Heart right ventricle (tissue), 16 donors: ENCODE data around the gene OR7G2. TPM values are rescaled to one million over a fixed set of nuclear protein-coding genes. Genes with fewer than 3 reads are reported as not detected.

Experiments used
- ATAC-seq, 8 donors: fragments of 200-7000 bp; cut with Tn5 transposase; one replicate each; pipeline ENCODE4 v1.9.1; 2020; ENCODE audit warnings: mild to moderate bottlenecking in 8 of 8, moderate library complexity in 8 of 8, moderate number of reproducible peaks in 1 of 8
- DNase-seq, 2 donors: peaks; one replicate each; pipeline ENCODE4 v3.0.0-alpha.2; 2020
- H3K27ac ChIP-seq, 10 donors: fragments of 200-600 bp; sonication (generic) in 2 of 10; one replicate each; pipeline versions ENCODE4 v1.5.0 to v1.8.0; 2020 to 2022; ENCODE audit warnings: mild to moderate bottlenecking in 3 of 10
- H3K27me3 ChIP-seq, 7 donors: fragments of 200-600 bp; one replicate each; pipeline ENCODE4 v1.8.0; 2021 to 2022; ENCODE audit warnings: mild to moderate bottlenecking in 2 of 7
- H3K36me3 ChIP-seq, 9 donors: fragments of 200-600 bp; sonication (generic) in 1 of 9; one replicate each; pipeline versions ENCODE4 v1.5.0 to v1.8.0; 2020 to 2022; ENCODE audit warnings: mild to moderate bottlenecking in 2 of 9
- H3K4me1 ChIP-seq, 9 donors: fragments of 200-600 bp; sonication (generic) in 1 of 9; one replicate each; pipeline versions ENCODE4 v1.5.0 to v1.8.0; 2020 to 2022; ENCODE audit warnings: mild to moderate bottlenecking in 4 of 9
- H3K4me3 ChIP-seq, 10 donors: fragments of 200-600 bp; sonication (generic) in 2 of 10; one replicate each; pipeline versions ENCODE4 v1.5.0 to v1.8.0; 2020 to 2022; ENCODE audit warnings: mild to moderate bottlenecking in 7 of 10, moderate library complexity in 2 of 10
- H3K9me3 ChIP-seq, 11 donors: fragments of 200-600 bp in 10 of 11; sonication (generic) in 2 of 11; one replicate each; pipeline versions ENCODE4 v1.5.0 to v1.8.0; 2013 to 2022; ENCODE audit warnings: mild to moderate bottlenecking in 2 of 11, control low read depth in 1 of 11, moderate library complexity in 1 of 11
- CTCF ChIP-seq, 9 donors: fragments of 200-600 bp; sonication (generic) in 2 of 9; IDR thresholded peaks; one replicate each; pipeline versions ENCODE4 v1.5.0 to v1.8.0; 2021 to 2022; ENCODE audit warnings: antibody characterized with exemption in 9 of 9, mild to moderate bottlenecking in 5 of 9, moderate library complexity in 1 of 9
- WGBS, 2 donors: extraction: QIAGEN DNeasy Blood & Tissue Kit; methylation state at CpG; one replicate each; pipeline ENCODE4 v1.1.7; 2013; ENCODE audit warnings: inconsistent platforms in 1 of 2; 5-methylcytosine and 5-hydroxymethylcytosine counted together
- intact Hi-C, 10 donors: fragments of 100-400 bp; cut with DNase I; formaldehyde crosslinking; loops; one replicate each; pipeline versions ENCODE4 v1.11.1 to v1.14.2; 2022
- polyA plus RNA-seq, 2 donors: library from polyadenylated mRNA; stranded (reverse); fragments of 200-250 nt; gene quantifications; one replicate each; pipeline ENCODE4 v1.2.3, GENCODE V29; 2013
- total RNA-seq, 10 donors: library from RNA; stranded (reverse); fragmentation: NEBNext Ultra II Directional in 3 of 10; extraction: Animal tissue kit (Norgen Biotek cat#: 25700) in 3 of 10; gene quantifications; one replicate each; pipeline versions ENCODE4 v1.2.1 to v1.2.4, GENCODE V29; 2021 to 2023
- donor health status: Arrhythmogenic right ventricular cardiomyopathy.
- donor health status: ischemic (EF 13 %, LVEDD 7.1; RV severe dilation, severe dysfunction).
- donor health status: healthy with polysubstance abuse.
- donor health status: DM: no; HTN: yes; CAD: no.
- donor health status: DM: no; HTN: no; CAD: no.
- donor health status: ischemic (EF 25% LVEDD 6.9; RV normal size, moderate dysfunction).
- donor health status: ischemic (EF 25% LVEDD 5.7; RV mildly dilated, moderate dysfunction).
- donor health status: healthy.
- donor health status: DM: yes; HTN: yes; CAD: no.
- donor health status: Ischemic cardiomyopathy.
- donor health status: ischemic (EF 35%, LVEDD 5.7; RV mildly dilated, moderate dysfunction).
- donor health status: nonischemic (EF 11% LVEDD 7.7; RV severe dilation, severe dysfunction).
- donor health status: DM: yes; HTN: yes; CAD: no.
- donor health status: PGD.
- donor health status: ischemic (EF 29% LVEDD 5.4; RV normal size, mild dysfunction).
- donor health status: nonischemic (EF 23%, LVEDD 6.1; RV moderate dilation, normal function).

Gene OR7G2
- total and polyA plus RNA-seq, 12 donors, result not detected

DNA sequence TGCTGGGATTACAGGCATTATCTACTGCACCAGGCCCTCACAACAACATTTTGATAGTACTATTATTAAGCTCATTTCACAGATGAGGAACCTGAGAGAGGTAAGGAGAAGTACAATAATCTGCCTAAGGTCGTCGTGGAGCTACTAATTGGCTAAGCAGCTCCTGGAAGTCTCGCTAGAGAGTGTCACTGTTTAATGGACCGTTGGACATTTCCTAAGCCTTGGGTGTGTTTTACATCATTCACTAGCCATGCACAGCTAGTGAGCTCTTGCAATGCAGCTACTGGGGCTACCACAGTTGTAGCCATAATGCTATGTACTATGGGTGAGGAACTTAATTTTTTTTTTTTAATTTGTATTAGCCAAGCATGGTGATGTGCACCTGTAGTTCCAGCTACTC is 54.4 kb downstream of the OR7G2 start:
- ATAC-seq, result no peak
- Histone ChIP-seq H3K4me3 (no peak overlapping the region), H3K9me3 (no peaks in the 10 kb centered on the region), H3K4me1 (no peaks in the 10 kb centered on the region), H3K27ac (no peak overlapping the region), H3K36me3 (no peaks in the 10 kb centered on the region), H3K27me3 (peaks cover 0 to 72% (median 3%) of the 10 kb centered on the region in 7 donors)
- intact Hi-C loops, result no loop called here
- no peak for TF ChIP-seq CTCF (IDR thresholded peaks at IDR 0.05)
- no peak for DNase-seq
- 85% methylated on average over 4 of the region's 4 CpGs for WGBS, 2 donors

Other genes starting within 250 kb of the OR7G2 start
- under 1 TPM in 5 of 10 donors, not detected in 5; under 0.01 to 0.31 (median 0.07) TPM for gene MUC16, start 97.1 kb downstream of the OR7G2 start, total RNA-seq
- gene MUC16, start 97.1 kb downstream of the OR7G2 start, polyA plus RNA-seq, result not detected
- not detected for gene OR1M1, start 20.4 kb downstream of the OR7G2 start, total RNA-seq
- gene OR1M1, start 20.4 kb downstream of the OR7G2 start, polyA plus RNA-seq, result not detected
- not detected for gene OR7G1, start 8.3 kb upstream of the OR7G2 start, total RNA-seq
- not detected for gene OR7G1, start 8.3 kb upstream of the OR7G2 start, polyA plus RNA-seq
- gene OR7G3, start 19.5 kb upstream of the OR7G2 start, total RNA-seq, result not detected
- gene OR7G3, start 19.5 kb upstream of the OR7G2 start, polyA plus RNA-seq, result not detected
- 10 to 100 TPM; 13.4 to 17.8 (median 15.7) TPM for gene ZNF317, start 32.9 kb upstream of the OR7G2 start, total RNA-seq
- 10 to 100 TPM; 10.5 to 28.7 TPM for gene ZNF317, start 32.9 kb upstream of the OR7G2 start, polyA plus RNA-seq
- under 1 TPM in 1 of 10 donors, not detected in 9; 0.12 TPM for gene OR7D2, start 71.5 kb upstream of the OR7G2 start, total RNA-seq
- gene OR7D2, start 71.5 kb upstream of the OR7G2 start, polyA plus RNA-seq, result not detected
- gene OR7D4, start 112.1 kb upstream of the OR7G2 start, total RNA-seq, result not detected
- not detected for gene OR7D4, start 112.1 kb upstream of the OR7G2 start, polyA plus RNA-seq
- not detected for gene OR7E24, start 143.5 kb upstream of the OR7G2 start, total RNA-seq
- not detected for gene OR7E24, start 143.5 kb upstream of the OR7G2 start, polyA plus RNA-seq
- 1 to 10 TPM; 2.7 to 6.5 (median 4.2) TPM for gene ZNF699, start 202.4 kb upstream of the OR7G2 start, total RNA-seq
- gene ZNF699, start 202.4 kb upstream of the OR7G2 start, polyA plus RNA-seq, result under 1 TPM; 0.80 to 0.99 TPM
- gene ZNF559, start 216.7 kb upstream of the OR7G2 start, total RNA-seq, result 10 to 100 TPM in 9 of 10 donors, 1 to 10 TPM in 1; 9.8 to 21.2 (median 17.5) TPM
- 10 to 100 TPM; 13.1 to 42.8 TPM for gene ZNF559, start 216.7 kb upstream of the OR7G2 start, polyA plus RNA-seq